OCI-M1 (cell line): ENCODE data around the gene GFER.
A peak's percentile ranks its signal among the peaks of the same experiment; 100 is the strongest.
"Not testable (repeated sequence)": the region's sequence is repeated elsewhere in the genome, so short reads cannot be mapped to it uniquely, and the experiment has no call there.

Experiments
- DNase-seq: peaks from one replicate; lab custom pipeline; 2025; lab: John Stamatoyannopoulos, UW

The GFER gene

DNA sequence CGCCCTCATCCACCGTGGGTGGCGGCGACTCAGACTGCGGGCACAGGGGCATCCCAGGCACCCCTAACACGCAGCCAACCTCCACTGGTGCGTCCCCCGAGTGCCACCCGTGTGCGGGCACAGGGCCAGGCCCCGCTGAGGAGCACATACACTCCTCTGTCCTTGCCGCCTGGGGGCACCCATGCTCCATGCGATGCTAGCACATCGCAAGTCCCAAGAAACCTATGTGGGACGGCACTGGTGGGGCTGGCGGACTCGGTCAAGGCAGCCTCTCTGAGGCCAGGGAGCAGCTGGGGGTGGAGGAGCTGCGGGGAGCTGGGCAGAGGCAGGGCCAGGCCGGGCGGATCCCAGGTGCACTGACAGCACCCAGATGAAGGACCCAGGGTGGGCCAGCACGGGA is 21.7 kb downstream of the GFER start:
- DNase-seq: no peak

GRCh38 chr16:2006317-2006716 is 22.3 kb downstream of the GFER start:
- no peak for DNase-seq

GRCh38 chr16:2007081-2007836 is 23.3 kb downstream of the GFER start:
- DNase-seq: no peak

- DNase-seq: peak; percentile 45
Observed at GRCh38 chr16:2008009-2008526, 24.1 kb downstream of the GFER start.

DNA sequence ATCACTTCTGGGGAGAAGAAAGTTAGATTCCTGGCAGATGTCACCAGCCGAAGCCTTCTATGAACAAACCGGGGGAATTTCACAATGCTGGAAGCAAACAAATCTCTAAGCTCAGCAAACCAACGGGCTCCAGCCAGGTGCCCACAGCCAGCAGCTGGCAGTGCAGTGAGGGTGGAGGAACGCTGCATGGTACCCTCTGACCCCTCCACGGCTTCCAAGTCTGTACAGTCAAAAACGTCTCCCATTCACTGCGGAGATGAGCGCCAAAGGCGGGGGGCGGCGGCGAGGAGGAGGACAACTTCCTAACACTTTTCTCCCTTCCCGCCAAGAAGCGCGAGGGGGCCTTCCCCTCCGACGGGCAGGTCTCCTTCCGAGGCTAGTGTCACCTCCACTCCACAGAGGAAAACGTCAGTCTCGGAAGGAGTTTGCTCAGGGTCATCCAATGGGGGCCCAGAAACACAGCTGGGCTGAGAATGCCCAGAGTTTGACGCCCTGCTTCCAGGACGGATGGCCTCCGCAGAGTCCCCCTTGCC is 24.7 kb downstream of the GFER start:
- peak; percentile 31 for DNase-seq

- peak; percentile 40 for DNase-seq
Observed at GRCh38 chr16:2009164-2009711, 25.2 kb downstream of the GFER start.

GRCh38 chr16:2009791-2010510 is 26.0 kb downstream of the GFER start, which contains the start of gene ZNF598:
Gene ZNF598 (minus strand): TSS chr16:2009821.
- DNase-seq: peak; percentile 92

DNA sequence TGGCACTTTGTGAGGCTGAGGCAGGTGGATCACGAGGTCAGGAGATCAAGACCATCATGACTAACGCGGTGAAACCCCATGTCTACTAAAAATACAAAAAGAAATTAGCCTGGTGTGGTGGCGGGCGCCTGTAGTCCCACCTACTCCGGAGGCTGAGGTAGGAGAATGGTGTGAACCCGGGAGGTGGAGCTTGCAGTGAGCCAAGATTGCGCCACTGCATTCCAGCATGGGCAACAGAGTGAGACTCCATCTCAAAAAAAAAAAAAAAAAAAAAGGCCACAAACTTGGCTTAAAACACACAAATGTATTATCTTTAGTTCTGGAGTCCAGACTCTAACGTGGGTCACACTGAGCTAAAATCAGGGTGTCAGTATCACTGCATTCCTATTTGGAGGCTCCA is 27.7 kb downstream of the GFER start:
- DNase-seq: not testable (repeated sequence)

- DNase-seq: no peak
Observed at GRCh38 chr16:2013527-2013926, 29.5 kb downstream of the GFER start.

GRCh38 chr16:2015117-2015946 is 31.3 kb downstream of the GFER start:
- no peak for DNase-seq

DNA sequence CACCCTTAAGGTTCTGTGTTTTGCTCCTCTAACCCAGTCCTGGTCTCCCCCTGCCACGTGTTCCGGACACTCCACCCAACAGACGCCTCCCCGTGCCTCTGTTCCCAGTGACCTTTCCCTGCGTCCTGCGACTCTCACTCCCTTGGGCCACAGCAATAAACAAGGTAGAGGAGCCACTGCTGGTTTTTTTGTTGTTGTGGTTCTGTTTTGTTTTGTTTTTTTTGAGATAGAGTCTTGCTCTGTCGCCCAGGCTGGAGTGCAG is 31.9 kb downstream of the GFER start:
- DNase-seq: no peak

GRCh38 chr16:2016407-2016922 is 32.5 kb downstream of the GFER start:
- DNase-seq: peak; percentile 25

DNA sequence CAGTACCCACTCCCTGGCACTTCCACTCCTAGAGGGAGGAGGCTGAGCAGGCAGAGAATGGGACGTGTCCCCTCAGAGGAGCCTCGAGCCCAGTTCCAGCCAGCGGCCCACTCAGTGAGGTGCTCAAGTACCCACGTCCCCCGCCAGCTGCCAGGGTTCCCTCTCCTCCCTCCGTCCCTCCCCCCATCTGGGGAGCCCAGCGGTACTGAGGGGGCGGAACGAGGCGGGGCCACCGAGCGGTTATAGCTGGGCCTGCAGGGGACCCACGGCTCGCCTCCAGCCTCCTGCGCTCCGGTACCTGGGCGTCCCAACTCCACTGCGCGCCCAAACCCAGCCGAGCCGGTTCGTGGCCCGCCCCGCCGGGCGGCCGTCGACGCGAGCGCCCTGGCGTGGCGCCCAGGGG is 35.5 kb downstream of the GFER start, which contains the start of gene NPW:
Gene NPW, plus strand, starts transcription at position 268 of the 403 bp plus-strand sequence.
- no peak for DNase-seq

GRCh38 chr16:2019921-2020831 is 36.2 kb downstream of the GFER start:
- no peak for DNase-seq

GRCh38 chr16:2022723-2023091 is 38.7 kb downstream of the GFER start:
- DNase-seq: no peak

DNA sequence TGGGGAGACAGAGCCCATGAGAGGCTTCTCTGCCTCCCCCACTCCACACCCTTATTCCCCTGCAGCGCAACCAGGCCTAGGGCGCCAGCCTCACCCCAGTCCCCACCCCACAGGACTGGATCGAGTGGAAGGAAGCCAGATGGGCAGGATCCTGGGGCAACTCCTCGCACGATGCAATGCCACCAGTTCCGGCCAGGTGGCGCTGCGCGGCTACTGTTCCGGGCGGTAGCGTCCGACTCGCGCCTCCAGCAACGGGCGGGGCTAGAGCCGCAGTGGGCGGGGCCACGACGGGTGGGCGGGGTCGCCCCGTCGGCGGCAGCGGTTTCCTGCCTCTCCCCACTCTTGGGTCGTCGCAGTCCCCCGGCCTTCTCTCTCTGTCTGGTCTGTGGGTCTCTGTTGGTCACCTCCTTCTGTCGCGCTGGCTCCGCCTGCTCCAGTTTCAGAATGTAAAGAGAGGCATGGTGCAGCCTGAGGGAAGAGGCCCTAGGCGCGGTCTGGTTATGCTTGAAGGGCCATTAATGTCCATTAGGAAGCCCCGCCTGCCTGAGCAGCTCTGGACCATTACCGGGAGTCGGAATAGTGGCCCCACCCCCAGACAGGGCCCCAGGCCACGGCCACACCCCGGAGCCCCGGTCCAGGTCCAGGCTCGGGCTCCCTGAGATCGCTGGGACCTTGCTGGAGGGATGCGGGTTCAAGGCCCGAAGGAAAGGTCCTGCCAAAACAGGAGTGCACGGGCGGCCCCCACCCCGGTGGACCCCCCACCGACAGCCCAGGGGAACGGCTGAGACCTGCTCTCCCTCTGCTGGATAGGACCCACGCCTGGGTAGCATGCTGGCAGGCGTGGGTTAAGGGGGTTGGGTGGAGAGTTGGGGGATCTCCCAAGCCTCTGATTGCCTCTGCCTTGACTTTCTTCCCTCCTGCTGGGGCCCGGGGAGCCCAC is 39.4 kb downstream of the GFER start:
- DNase-seq: peak; percentile 94

DNA sequence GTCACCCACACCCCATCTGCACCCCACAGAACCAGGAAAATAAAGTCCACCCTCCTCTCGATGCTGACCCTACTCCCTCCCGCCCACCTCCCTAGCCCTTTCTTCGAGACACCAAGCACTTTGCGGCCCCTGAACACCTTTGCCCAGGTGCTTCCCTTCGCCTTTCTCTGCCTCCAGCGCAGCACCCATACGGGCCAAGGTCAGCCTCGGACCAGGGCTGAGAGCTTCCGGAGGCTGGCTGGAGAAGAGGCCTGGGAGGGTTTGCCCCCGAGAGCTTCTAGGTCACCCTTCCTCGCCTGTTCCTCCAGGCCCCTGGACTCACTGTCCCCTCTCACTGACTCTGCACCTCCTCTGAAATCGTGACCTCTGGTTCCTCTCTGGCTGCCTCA is 40.0 kb downstream of the GFER start:
- DNase-seq: no peak

DNA sequence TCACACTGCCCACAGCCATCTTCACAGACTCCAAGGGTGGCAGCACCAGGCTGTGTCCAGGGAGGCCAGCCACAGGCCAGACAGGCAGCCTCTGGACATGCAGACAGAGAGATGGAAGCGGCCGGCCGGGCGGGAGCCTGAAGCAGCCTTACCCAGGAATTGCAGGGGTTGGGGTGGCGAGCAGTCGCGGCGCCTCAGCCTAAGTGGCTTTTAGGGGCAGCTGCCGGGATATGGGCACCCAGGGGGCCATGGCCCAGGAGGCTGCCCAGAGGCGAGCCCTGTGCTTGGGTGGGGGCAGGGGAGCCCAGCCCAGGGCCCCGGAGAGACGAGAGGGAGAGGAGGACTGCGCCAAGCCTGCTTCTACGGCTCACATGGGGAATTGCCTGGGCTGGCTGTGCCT is 41.3 kb downstream of the GFER start:
- no peak for DNase-seq

GRCh38 chr16:2025878-2026460 is 42.0 kb downstream of the GFER start:
- no peak for DNase-seq
